HepG2 (cell line): Measurements from ENCODE around the gene CRTC2. TPM values are rescaled to one million over a fixed set of nuclear protein-coding genes. Genes with fewer than 3 reads are reported as not detected.

Source experiments
- DRAP1 ChIP-seq: IDR thresholded peaks from 2 replicates; pipeline ENCODE4 v1.6.1; 2016; ENCODE audit warnings: missing genetic modification reagents, missing compliant biosample characterization
- EEA1 ChIP-seq: sonication (generic); formaldehyde crosslinking; IDR thresholded peaks from 2 replicates; pipeline ENCODE4 v1.5.1; 2020; ENCODE audit warnings: mild to moderate bottlenecking, missing genetic modification reagents, borderline replicate concordance
- FIP1L1 ChIP-seq: fragments of 200-400 bp; formaldehyde crosslinking; IDR thresholded peaks from 2 replicates; pipeline ENCODE4 v1.6.1; 2018; ENCODE audit warnings: low read depth, mild to moderate bottlenecking, low read length, moderate library complexity, borderline replicate concordance; ENCODE audit not compliant: insufficient read depth
- FOXC1 ChIP-seq: sonication (generic); formaldehyde crosslinking; IDR thresholded peaks from 2 replicates; pipeline ENCODE4 v1.8.0; 2022; ENCODE audit warnings: mild to moderate bottlenecking, missing genetic modification reagents, borderline replicate concordance
- JUND ChIP-seq: sonication (generic); formaldehyde crosslinking; IDR thresholded peaks from 2 replicates; pipeline ENCODE4 v1.8.0; 2022; ENCODE audit warnings: mild to moderate bottlenecking, missing genetic modification reagents
- MAFK ChIP-seq, 2 experiments: IDR thresholded peaks in 1 of 2; conservative IDR thresholded peaks in 1 of 2; 2 replicates each; pipeline ENCODE4 v1.6.1; 2011; ENCODE audit warnings: improper control_type of control experiment in 2 of 2, low read length in 2 of 2
- MED8 ChIP-seq: sonication (generic); formaldehyde crosslinking; IDR thresholded peaks from 2 replicates; pipeline ENCODE4 v1.8.1; 2023; ENCODE audit warnings: mild to moderate bottlenecking, missing genetic modification reagents; ENCODE audit not compliant: insufficient replicate concordance
- MEF2D ChIP-seq: sonication (generic); formaldehyde crosslinking; IDR thresholded peaks from 2 replicates; pipeline ENCODE4 v1.5.1; 2020; ENCODE audit warnings: mild to moderate bottlenecking, missing genetic modification reagents
- MXD4 ChIP-seq: IDR thresholded peaks from 2 replicates; pipeline ENCODE4 v1.6.1; 2016; ENCODE audit warnings: mild to moderate bottlenecking, missing biosample characterization, missing genetic modification reagents
- NFKBIZ ChIP-seq: IDR thresholded peaks from 2 replicates; pipeline ENCODE4 v1.6.1; 2018; ENCODE audit warnings: missing genetic modification reagents, missing compliant biosample characterization
- PHF8 ChIP-seq: sonication (generic); formaldehyde crosslinking; IDR thresholded peaks from 2 replicates; pipeline ENCODE4 v1.5.0; 2020; ENCODE audit warnings: missing genetic modification reagents
- RARG ChIP-seq: sonication (generic); formaldehyde crosslinking; IDR thresholded peaks from 2 replicates; pipeline ENCODE4 v1.4.0; 2020; ENCODE audit warnings: low read depth, mild to moderate bottlenecking, missing genetic modification reagents
- SMAD1 ChIP-seq: sonication (generic); formaldehyde crosslinking; IDR thresholded peaks from 2 replicates; pipeline ENCODE4 v1.4.0; 2020; ENCODE audit warnings: missing genetic modification reagents, low read depth, mild to moderate bottlenecking, borderline replicate concordance
- SMYD3 ChIP-seq: sonication (generic); formaldehyde crosslinking; IDR thresholded peaks from 2 replicates; pipeline ENCODE4 v1.8.1; 2023; ENCODE audit warnings: mild to moderate bottlenecking, missing genetic modification reagents
- SUZ12 ChIP-seq: fragments of 150-350 bp; IDR thresholded peaks from 2 replicates; pipeline ENCODE4 v1.6.1; 2014; ENCODE audit warnings: low read depth, low read length
- SYNCRIP ChIP-seq: fragments of 200-400 bp; formaldehyde crosslinking; IDR thresholded peaks from 2 replicates; pipeline ENCODE4 v1.6.1; 2018; ENCODE audit warnings: mild to moderate bottlenecking, low read depth, low read length; ENCODE audit not compliant: insufficient read depth
- XBP1 ChIP-seq: sonication (generic); formaldehyde crosslinking; IDR thresholded peaks from 2 replicates; pipeline ENCODE4 v1.5.0; 2020; ENCODE audit warnings: missing genetic modification reagents
- ZFP82 ChIP-seq: sonication (generic); formaldehyde crosslinking; IDR thresholded peaks from 2 replicates; pipeline ENCODE4 v1.5.1; 2020; ENCODE audit warnings: mild to moderate bottlenecking, missing genetic modification reagents, borderline replicate concordance
- ZMYM3 ChIP-seq: sonication (generic); formaldehyde crosslinking; IDR thresholded peaks from 2 replicates; pipeline ENCODE4 v1.5.1; 2020; ENCODE audit warnings: mild to moderate bottlenecking, missing genetic modification reagents
- ZNF34 ChIP-seq: sonication (generic); formaldehyde crosslinking; IDR thresholded peaks from 2 replicates; pipeline ENCODE4 v1.4.0; 2020; ENCODE audit warnings: mild to moderate bottlenecking, missing genetic modification reagents, borderline replicate concordance
- ZNF501 ChIP-seq: sonication (generic); formaldehyde crosslinking; IDR thresholded peaks from 2 replicates; pipeline ENCODE4 v1.5.1; 2020; ENCODE audit warnings: mild to moderate bottlenecking, moderate library complexity, missing genetic modification reagents
- ZNF543 ChIP-seq: sonication (generic); formaldehyde crosslinking; IDR thresholded peaks from 2 replicates; pipeline ENCODE4 v1.4.0; 2020; ENCODE audit warnings: mild to moderate bottlenecking, missing genetic modification reagents
- ZNF609 ChIP-seq: sonication (generic); formaldehyde crosslinking; IDR thresholded peaks from 2 replicates; pipeline ENCODE4 v1.4.0; 2020; ENCODE audit warnings: mild to moderate bottlenecking, missing genetic modification reagents, borderline replicate concordance
- ZNF768 ChIP-seq: sonication (generic); formaldehyde crosslinking; IDR thresholded peaks from 2 replicates; pipeline ENCODE4 v1.4.0; 2020; ENCODE audit warnings: missing genetic modification reagents
- ZNF883 ChIP-seq: sonication (generic); formaldehyde crosslinking; IDR thresholded peaks from 2 replicates; pipeline ENCODE4 v1.5.1; 2020; ENCODE audit warnings: mild to moderate bottlenecking, missing genetic modification reagents; ENCODE audit errors: not compliant biosample characterization
- polyA plus RNA-seq, 8 experiments: library from polyadenylated mRNA; depleted of rRNA in 3 of 8; stranded (reverse) in 7 of 8; unstranded in 1 of 8; fragments of >200 nt; fragmentation: Illumina TruSeq in 4 of 8; extraction: Trizol in 4 of 8; gene quantifications; 2 replicates each; pipeline versions ENCODE4 v1.2.1 to v1.2.3, GENCODE V29; 2011 to 2016; ENCODE audit warnings: low read depth in 4 of 8, missing spikeins in 1 of 8, mixed read lengths in 1 of 8; ENCODE audit not compliant: insufficient read depth in 1 of 8
- total RNA-seq, 5 experiments: library from RNA; depleted of rRNA; stranded (reverse); fragments of >200 nt; fragmentation: Illumina TruSeq; extraction: Trizol; gene quantifications; 2 replicates each; pipeline ENCODE4 v1.2.3, GENCODE V29; 2016; ENCODE audit warnings: low read depth in 1 of 5

The CRTC2 gene
- total and polyA plus RNA-seq, 2 of the 13 experiments (the other 11 are each of a cell fraction or from before 2014, with no cell fraction given) = 6.1 to 26.7 TPM

- TF ChIP-seq MEF2D (no peak), MED8 (CRISPR knock-in tag) (no peak), ZNF34 (no peak), XBP1 (CRISPR knock-in tag) (no peak), ZNF501 (CRISPR knock-in tag) (peak; percentile 83), FOXC1 (CRISPR knock-in tag) (no peak), EEA1 (CRISPR knock-in tag) (no peak), SMYD3 (no peak), SYNCRIP (no peak), ZNF543 (CRISPR knock-in tag) (peak; percentile 73; the same call in 1 of the 2 replicates), RARG (no peak), PHF8 (CRISPR knock-in tag) (peak; percentile 67; the same call in 1 of the 2 replicates), ZFP82 (no peak), DRAP1 (no peak), ZNF609 (CRISPR knock-in tag) (no peak), MAFK (conservative IDR thresholded peaks at IDR 0.05 in 1 of 2, IDR thresholded peaks at IDR 0.05 in 1 of 2; ENCODE audit: low read length in 2 of 2) (no peak), SMAD1 (no peak), ZNF768 (CRISPR knock-in tag) (no peak), FIP1L1 (no peak), ZMYM3 (CRISPR knock-in tag) (no peak), ZNF883 (CRISPR knock-in tag) (peak; percentile 35), JUND (CRISPR knock-in tag) (no peak), SUZ12 (no peak), MXD4 (CRISPR knock-in tag) (no peak; the same call in 1 of the 2 replicates), NFKBIZ (no peak)
Measured at GRCh38 chr1:153945795-153946621, 12.4 kb downstream of the CRTC2 start (continued).
